Liver (tissue), 9 donors: ENCODE results near the gene PRDM5. TPM values are rescaled to one million over a fixed set of nuclear protein-coding genes. Genes with fewer than 3 reads are reported as not detected.

Source experiments
- DNase-seq: peaks from one replicate; pipeline ENCODE4 v3.0.0-alpha.2; 2017; ENCODE audit warnings: low spot score
- H3K27ac ChIP-seq, 2 donors: one replicate each; pipeline ENCODE4 v1.7.0; 2013; ENCODE audit warnings: inconsistent platforms in 2 of 2, low read length in 2 of 2, control low read depth in 1 of 2, low read depth in 1 of 2, mild to moderate bottlenecking in 1 of 2
- H3K27me3 ChIP-seq, 4 donors: one replicate each; pipeline versions ENCODE4 v1.6.1 to v1.7.0; 2013; ENCODE audit warnings: low read length in 3 of 4, inconsistent platforms in 1 of 4, mild to moderate bottlenecking in 1 of 4, moderate library complexity in 1 of 4; ENCODE audit not compliant: control insufficient read depth in 4 of 4, insufficient read depth in 4 of 4
- H3K36me3 ChIP-seq, 4 donors: one replicate each; pipeline versions ENCODE4 v1.6.1 to v1.7.0; 2013; ENCODE audit warnings: low read length in 3 of 4, mild to moderate bottlenecking in 3 of 4, low read depth in 1 of 4, moderate library complexity in 1 of 4; ENCODE audit not compliant: control insufficient read depth in 4 of 4, insufficient read depth in 3 of 4
- H3K4me1 ChIP-seq, 4 donors: one replicate each; pipeline versions ENCODE4 v1.6.1 to v1.7.0; 2013; ENCODE audit warnings: low read length in 3 of 4, mild to moderate bottlenecking in 3 of 4, moderate library complexity in 1 of 4; ENCODE audit not compliant: control insufficient read depth in 4 of 4, insufficient read depth in 4 of 4
- H3K4me3 ChIP-seq, 3 donors: one replicate each; pipeline versions ENCODE4 v1.6.1 to v1.7.0; 2013; ENCODE audit warnings: low read length in 3 of 3, control low read depth in 1 of 3, low read depth in 1 of 3, mild to moderate bottlenecking in 1 of 3
- H3K9ac ChIP-seq, 2 donors: one replicate each; pipeline ENCODE4 v1.7.0; 2013; ENCODE audit warnings: low read length in 2 of 2, mild to moderate bottlenecking in 2 of 2, moderate library complexity in 2 of 2, control low read depth in 1 of 2, low read depth in 1 of 2
- H3K9me3 ChIP-seq, 4 donors: one replicate each; pipeline versions ENCODE4 v1.6.1 to v1.7.0; 2013; ENCODE audit warnings: low read length in 3 of 4; ENCODE audit not compliant: control insufficient read depth in 4 of 4
- EGR1 ChIP-seq, 2 donors: IDR thresholded peaks; 2 replicates each; pipeline ENCODE4 v1.6.1; 2016 to 2018; ENCODE audit warnings: antibody characterized with exemption in 2 of 2, low read depth in 2 of 2
- FOXA1 ChIP-seq: IDR thresholded peaks from 2 replicates; pipeline ENCODE4 v1.6.1; 2016; ENCODE audit warnings: antibody characterized with exemption
- FOXA2 ChIP-seq: IDR thresholded peaks from 2 replicates; pipeline ENCODE4 v1.6.1; 2016; ENCODE audit warnings: antibody characterized with exemption
- GABPA ChIP-seq, 2 donors: IDR thresholded peaks in 1 of 2; conservative IDR thresholded peaks in 1 of 2; 2 replicates each; pipeline ENCODE4 v1.6.1; 2016; ENCODE audit warnings: antibody characterized with exemption in 2 of 2, mild to moderate bottlenecking in 1 of 2, moderate library complexity in 1 of 2
- HNF4A ChIP-seq, 2 donors: conservative IDR thresholded peaks; 2 replicates each; pipeline ENCODE4 v1.6.1; 2016; ENCODE audit warnings: antibody characterized with exemption in 2 of 2, mild to moderate bottlenecking in 2 of 2
- HNF4G ChIP-seq: IDR thresholded peaks from 2 replicates; pipeline ENCODE4 v1.6.1; 2016; ENCODE audit warnings: antibody characterized with exemption
- JUND ChIP-seq, 2 donors: IDR thresholded peaks; 2 replicates each; pipeline ENCODE4 v1.6.1; 2016; ENCODE audit warnings: antibody characterized with exemption in 2 of 2
- NR2F2 ChIP-seq: IDR thresholded peaks from 2 replicates; pipeline ENCODE4 v1.6.1; 2016; ENCODE audit warnings: antibody characterized with exemption
- RAD21 ChIP-seq, 2 donors: IDR thresholded peaks; 2 replicates each; pipeline ENCODE4 v1.6.1; 2016; ENCODE audit warnings: antibody characterized with exemption in 2 of 2, mild to moderate bottlenecking in 2 of 2
- RXRA ChIP-seq, 2 donors: IDR thresholded peaks; 2 replicates each; pipeline ENCODE4 v1.6.1; 2017 to 2018; ENCODE audit warnings: antibody characterized with exemption in 2 of 2, mild to moderate bottlenecking in 1 of 2
- SP1 ChIP-seq: IDR thresholded peaks from 2 replicates; pipeline ENCODE4 v1.6.1; 2018; ENCODE audit warnings: antibody characterized with exemption, mild to moderate bottlenecking
- TAF1 ChIP-seq: conservative IDR thresholded peaks from 2 replicates; pipeline ENCODE4 v1.6.1; 2016; ENCODE audit warnings: antibody characterized with exemption, mild to moderate bottlenecking
- YY1 ChIP-seq: IDR thresholded peaks from 2 replicates; pipeline ENCODE4 v1.6.1; 2016; ENCODE audit warnings: antibody characterized with exemption, mild to moderate bottlenecking
- WGBS: extraction: QIAGEN DNeasy Blood & Tissue Kit; methylation state at CpG from one replicate; pipeline ENCODE4 v1.1.7; 2013; 5-methylcytosine and 5-hydroxymethylcytosine counted together
- polyA plus RNA-seq, 2 donors: library from polyadenylated mRNA; stranded (reverse) in 1 of 2; unstranded in 1 of 2; fragments of 200-250 nt in 1 of 2; fragments of >200 nt in 1 of 2; fragmentation: Nextera tagmentation in 1 of 2; extraction: Ambion mirVana in 1 of 2; gene quantifications; one replicate each; pipeline versions ENCODE4 v1.2.1 to v1.2.3, GENCODE V29; 2013 to 2015
- total RNA-seq, 2 donors: library from RNA; depleted of rRNA; stranded (reverse); fragments of >200 nt; gene quantifications; one replicate each; pipeline ENCODE4 v1.2.3, GENCODE V29; 2014
- TF ChIP-seq, protein P1 (sequence below): IDR thresholded peaks from 2 replicates; pipeline ENCODE4 v1.6.1; 2016; ENCODE audit warnings: antibody characterized with exemption, mild to moderate bottlenecking
- TF ChIP-seq, protein P2 (sequence below): IDR thresholded peaks from 2 replicates; pipeline ENCODE4 v1.6.1; 2016; ENCODE audit warnings: antibody characterized with exemption
- TF ChIP-seq, protein P3 (sequence below): fragments of 150-350 bp; IDR thresholded peaks from 2 replicates; pipeline ENCODE4 v1.5.1; 2017; ENCODE audit warnings: improper control_type of control experiment, low read depth, low read length; ENCODE audit not compliant: missing input control
- TF ChIP-seq, protein P4 (sequence below): IDR thresholded peaks from 2 replicates; pipeline ENCODE4 v1.6.1; 2016; ENCODE audit warnings: antibody characterized with exemption
- TF ChIP-seq, protein P5 (sequence below): IDR thresholded peaks from 2 replicates; pipeline ENCODE4 v1.6.1; 2016; ENCODE audit warnings: antibody characterized with exemption
- donor health status: healthy.
- donor health status: healthy.
- donor health status: healthy.
- donor health status: healthy.
- donor health status: healthy.

PRDM5 gene
- total and polyA plus RNA-seq, 4 donors, result 0.17 to 4.0 (median 1.1) TPM

DNA sequence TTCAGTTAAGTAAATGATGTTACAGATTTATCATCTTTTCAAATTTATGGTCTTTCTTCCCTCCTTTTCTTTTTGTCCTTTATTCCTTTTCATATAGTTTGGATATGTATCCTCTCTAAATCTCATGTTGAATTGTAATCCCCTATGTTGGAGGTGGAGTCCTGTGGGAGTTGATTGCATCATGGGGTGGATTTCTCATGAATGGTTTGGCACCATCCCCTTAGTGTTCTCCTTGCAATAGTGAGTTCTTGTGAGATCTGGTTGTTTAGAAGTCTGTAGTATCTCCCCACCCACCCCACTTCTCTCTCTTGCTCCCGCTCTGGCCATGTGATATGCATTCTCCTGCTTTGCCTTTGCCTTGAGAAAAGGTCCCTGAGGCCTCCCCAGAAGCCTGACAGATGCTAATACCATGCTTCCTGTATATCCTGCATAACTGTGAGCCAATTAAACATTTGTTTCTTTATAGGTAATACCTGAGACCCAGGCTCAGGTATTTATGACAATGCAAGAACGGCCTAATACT lies 236.7 kb downstream of the PRDM5 start:
- Histone ChIP-seq H3K4me3 (no peak overlapping the region), H3K36me3 (no peaks in the 10 kb centered on the region), H3K27me3 (no peaks in the 10 kb centered on the region), H3K27ac (no peak overlapping the region), H3K9ac (no peak overlapping the region), H3K9me3 (no peaks in the 10 kb centered on the region), H3K4me1 (no peaks in the 10 kb centered on the region)
- DNase-seq, result no peak
- 91% methylated on average over 2 of the region's 2 CpGs for WGBS
- no peak for TF ChIP-seq GABPA (IDR thresholded peaks at IDR 0.05 in 1 of 2, conservative IDR thresholded peaks at IDR 0.05 in 1 of 2)

DNA sequence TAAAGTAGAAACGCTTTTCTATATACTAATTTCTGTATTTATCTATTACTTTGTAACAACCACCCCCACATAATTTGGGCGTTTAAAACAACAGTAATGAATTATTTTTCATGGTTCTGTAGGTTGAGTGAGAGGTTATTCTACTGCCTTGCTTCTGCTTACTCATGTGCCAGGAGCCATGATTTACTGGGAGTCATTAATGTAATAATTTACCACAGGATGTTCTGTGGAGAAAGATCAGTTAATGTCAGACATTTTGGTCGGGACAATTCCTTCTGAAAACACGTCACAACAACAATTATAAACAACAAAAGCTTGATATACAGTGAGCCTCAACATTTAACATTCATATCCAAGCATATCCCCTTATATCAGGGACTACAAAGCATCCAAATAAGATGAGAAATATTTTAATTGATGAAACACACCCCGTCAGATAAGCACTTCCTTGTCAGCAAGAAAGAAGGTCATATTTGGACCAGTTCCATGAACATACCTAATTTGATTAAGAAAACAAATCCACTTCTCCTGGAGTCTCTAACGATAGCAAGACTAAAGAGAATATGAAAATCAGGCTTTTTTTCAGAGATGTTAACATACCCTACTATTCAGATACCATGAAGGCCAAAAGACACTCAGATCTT lies 238.5 kb downstream of the PRDM5 start:
- no peak overlapping the region for H3K9ac ChIP-seq
- DNase-seq, result no peak
- H3K4me3 ChIP-seq, result no peak overlapping the region
- H3K4me1 ChIP-seq, result no peaks in the 10 kb centered on the region
- 61% methylated on average over 6 of the region's 6 CpGs for WGBS
- no peaks in the 10 kb centered on the region for H3K27me3 ChIP-seq
- H3K27ac ChIP-seq, result no peak overlapping the region
- H3K36me3 ChIP-seq, result no peaks in the 10 kb centered on the region
- H3K9me3 ChIP-seq, result no peaks in the 10 kb centered on the region
- TF ChIP-seq YY1 (no peak), GABPA (IDR thresholded peaks at IDR 0.05 in 1 of 2, conservative IDR thresholded peaks at IDR 0.05 in 1 of 2) (no peak), SP1 (no peak), FOXA1 (no peak), RAD21 (IDR thresholded peaks at IDR 0.05) (no peak), HNF4A (conservative IDR thresholded peaks at IDR 0.05) (no peak), NR2F2 (no peak), FOXA2 (no peak), HNF4G (no peak), JUND (IDR thresholded peaks at IDR 0.05) (no peak), TAF1 (no peak), EGR1 (IDR thresholded peaks at IDR 0.05; ENCODE audit: low read depth in 2 of 2) (no peak), RXRA (IDR thresholded peaks at IDR 0.05) (no peak)
- TF ChIP-seq, protein P1, sequence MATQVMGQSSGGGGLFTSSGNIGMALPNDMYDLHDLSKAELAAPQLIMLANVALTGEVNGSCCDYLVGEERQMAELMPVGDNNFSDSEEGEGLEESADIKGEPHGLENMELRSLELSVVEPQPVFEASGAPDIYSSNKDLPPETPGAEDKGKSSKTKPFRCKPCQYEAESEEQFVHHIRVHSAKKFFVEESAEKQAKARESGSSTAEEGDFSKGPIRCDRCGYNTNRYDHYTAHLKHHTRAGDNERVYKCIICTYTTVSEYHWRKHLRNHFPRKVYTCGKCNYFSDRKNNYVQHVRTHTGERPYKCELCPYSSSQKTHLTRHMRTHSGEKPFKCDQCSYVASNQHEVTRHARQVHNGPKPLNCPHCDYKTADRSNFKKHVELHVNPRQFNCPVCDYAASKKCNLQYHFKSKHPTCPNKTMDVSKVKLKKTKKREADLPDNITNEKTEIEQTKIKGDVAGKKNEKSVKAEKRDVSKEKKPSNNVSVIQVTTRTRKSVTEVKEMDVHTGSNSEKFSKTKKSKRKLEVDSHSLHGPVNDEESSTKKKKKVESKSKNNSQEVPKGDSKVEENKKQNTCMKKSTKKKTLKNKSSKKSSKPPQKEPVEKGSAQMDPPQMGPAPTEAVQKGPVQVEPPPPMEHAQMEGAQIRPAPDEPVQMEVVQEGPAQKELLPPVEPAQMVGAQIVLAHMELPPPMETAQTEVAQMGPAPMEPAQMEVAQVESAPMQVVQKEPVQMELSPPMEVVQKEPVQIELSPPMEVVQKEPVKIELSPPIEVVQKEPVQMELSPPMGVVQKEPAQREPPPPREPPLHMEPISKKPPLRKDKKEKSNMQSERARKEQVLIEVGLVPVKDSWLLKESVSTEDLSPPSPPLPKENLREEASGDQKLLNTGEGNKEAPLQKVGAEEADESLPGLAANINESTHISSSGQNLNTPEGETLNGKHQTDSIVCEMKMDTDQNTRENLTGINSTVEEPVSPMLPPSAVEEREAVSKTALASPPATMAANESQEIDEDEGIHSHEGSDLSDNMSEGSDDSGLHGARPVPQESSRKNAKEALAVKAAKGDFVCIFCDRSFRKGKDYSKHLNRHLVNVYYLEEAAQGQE, result no peak
- TF ChIP-seq, protein P2, sequence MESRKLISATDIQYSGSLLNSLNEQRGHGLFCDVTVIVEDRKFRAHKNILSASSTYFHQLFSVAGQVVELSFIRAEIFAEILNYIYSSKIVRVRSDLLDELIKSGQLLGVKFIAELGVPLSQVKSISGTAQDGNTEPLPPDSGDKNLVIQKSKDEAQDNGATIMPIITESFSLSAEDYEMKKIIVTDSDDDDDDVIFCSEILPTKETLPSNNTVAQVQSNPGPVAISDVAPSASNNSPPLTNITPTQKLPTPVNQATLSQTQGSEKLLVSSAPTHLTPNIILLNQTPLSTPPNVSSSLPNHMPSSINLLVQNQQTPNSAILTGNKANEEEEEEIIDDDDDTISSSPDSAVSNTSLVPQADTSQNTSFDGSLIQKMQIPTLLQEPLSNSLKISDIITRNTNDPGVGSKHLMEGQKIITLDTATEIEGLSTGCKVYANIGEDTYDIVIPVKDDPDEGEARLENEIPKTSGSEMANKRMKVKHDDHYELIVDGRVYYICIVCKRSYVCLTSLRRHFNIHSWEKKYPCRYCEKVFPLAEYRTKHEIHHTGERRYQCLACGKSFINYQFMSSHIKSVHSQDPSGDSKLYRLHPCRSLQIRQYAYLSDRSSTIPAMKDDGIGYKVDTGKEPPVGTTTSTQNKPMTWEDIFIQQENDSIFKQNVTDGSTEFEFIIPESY, result no peak
- TF ChIP-seq, protein P3, sequence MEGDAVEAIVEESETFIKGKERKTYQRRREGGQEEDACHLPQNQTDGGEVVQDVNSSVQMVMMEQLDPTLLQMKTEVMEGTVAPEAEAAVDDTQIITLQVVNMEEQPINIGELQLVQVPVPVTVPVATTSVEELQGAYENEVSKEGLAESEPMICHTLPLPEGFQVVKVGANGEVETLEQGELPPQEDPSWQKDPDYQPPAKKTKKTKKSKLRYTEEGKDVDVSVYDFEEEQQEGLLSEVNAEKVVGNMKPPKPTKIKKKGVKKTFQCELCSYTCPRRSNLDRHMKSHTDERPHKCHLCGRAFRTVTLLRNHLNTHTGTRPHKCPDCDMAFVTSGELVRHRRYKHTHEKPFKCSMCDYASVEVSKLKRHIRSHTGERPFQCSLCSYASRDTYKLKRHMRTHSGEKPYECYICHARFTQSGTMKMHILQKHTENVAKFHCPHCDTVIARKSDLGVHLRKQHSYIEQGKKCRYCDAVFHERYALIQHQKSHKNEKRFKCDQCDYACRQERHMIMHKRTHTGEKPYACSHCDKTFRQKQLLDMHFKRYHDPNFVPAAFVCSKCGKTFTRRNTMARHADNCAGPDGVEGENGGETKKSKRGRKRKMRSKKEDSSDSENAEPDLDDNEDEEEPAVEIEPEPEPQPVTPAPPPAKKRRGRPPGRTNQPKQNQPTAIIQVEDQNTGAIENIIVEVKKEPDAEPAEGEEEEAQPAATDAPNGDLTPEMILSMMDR, result no peak
- TF ChIP-seq, protein P4, sequence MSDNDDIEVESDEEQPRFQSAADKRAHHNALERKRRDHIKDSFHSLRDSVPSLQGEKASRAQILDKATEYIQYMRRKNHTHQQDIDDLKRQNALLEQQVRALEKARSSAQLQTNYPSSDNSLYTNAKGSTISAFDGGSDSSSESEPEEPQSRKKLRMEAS, result no peak
- TF ChIP-seq, protein P5, sequence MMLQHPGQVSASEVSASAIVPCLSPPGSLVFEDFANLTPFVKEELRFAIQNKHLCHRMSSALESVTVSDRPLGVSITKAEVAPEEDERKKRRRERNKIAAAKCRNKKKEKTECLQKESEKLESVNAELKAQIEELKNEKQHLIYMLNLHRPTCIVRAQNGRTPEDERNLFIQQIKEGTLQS, result no peak
